GM06990 (cell line): ENCODE measurements around the gene AREG.

Source experiments
- DNase-seq: peaks from one replicate; pipeline ENCODE4 v3.0.0-alpha.2; 2011; ENCODE audit not compliant: insufficient read length; ENCODE audit errors: extremely low read depth
- H3K27me3 ChIP-seq: replicated peaks from 2 replicates; pipeline ENCODE4 v1.6.0; 2011; ENCODE audit warnings: low read length; ENCODE audit not compliant: control insufficient read depth, insufficient read depth
- H3K36me3 ChIP-seq: 2 replicates; pipeline ENCODE4 v1.5.1; 2011; ENCODE audit warnings: low read length; ENCODE audit not compliant: control insufficient read depth, insufficient read depth
- H3K4me3 ChIP-seq: replicated peaks from 2 replicates; pipeline ENCODE4 v1.5.1; 2011; ENCODE audit warnings: low read depth, mild to moderate bottlenecking, control low read depth, low read length
- CTCF ChIP-seq: IDR thresholded peaks from 2 replicates; pipeline ENCODE4 v1.5.1; 2011; ENCODE audit warnings: low read length, control low read depth, mild to moderate bottlenecking, inconsistent platforms; ENCODE audit not compliant: insufficient read depth, poor library complexity, severe bottlenecking

The AREG gene

GRCh38 chr4:74402692-74403456, 42.1 kb upstream of the AREG start:
- peak; percentile 4 for DNase-seq
- no peak overlapping the region for H3K4me3 ChIP-seq
- H3K27me3 ChIP-seq, result no peaks in the 10 kb centered on the region
- no peaks in the 10 kb centered on the region for H3K36me3 ChIP-seq
- no peak for TF ChIP-seq CTCF

- TF ChIP-seq CTCF, result no peak
- no peak for DNase-seq
- no peaks in the 10 kb centered on the region for H3K27me3 ChIP-seq
- no peaks in the 10 kb centered on the region for H3K36me3 ChIP-seq
- H3K4me3 ChIP-seq, result no peak overlapping the region
Measured at GRCh38 chr4:74407891-74408290, 37.0 kb upstream of the AREG start.

- no peak for TF ChIP-seq CTCF
- H3K4me3 ChIP-seq, result no peak overlapping the region
- H3K27me3 ChIP-seq, result no peaks in the 10 kb centered on the region
- no peaks in the 10 kb centered on the region for H3K36me3 ChIP-seq
- DNase-seq, result no peak
Measured at GRCh38 chr4:74408639-74409038, 36.3 kb upstream of the AREG start.

- Histone ChIP-seq H3K36me3 (no peaks in the 10 kb centered on the region), H3K27me3 (no peaks in the 10 kb centered on the region), H3K4me3 (no peak overlapping the region)
- DNase-seq, result no peak
- TF ChIP-seq CTCF, result no peak
Measured at GRCh38 chr4:74410272-74410671, 34.7 kb upstream of the AREG start.

GRCh38 chr4:74412225-74412624, 32.7 kb upstream of the AREG start:
- no peak for TF ChIP-seq CTCF
- H3K27me3 ChIP-seq, result no peaks in the 10 kb centered on the region
- H3K4me3 ChIP-seq, result no peak overlapping the region
- DNase-seq, result no peak
- no peaks in the 10 kb centered on the region for H3K36me3 ChIP-seq
